AG10803 (cell line): ENCODE data around the gene OR1D5.
A peak's percentile ranks its signal among the peaks of the same experiment; 100 is the strongest.

Source experiments
- DNase-seq: peaks from one replicate; pipeline ENCODE4 v3.0.0; 2010; ENCODE audit warnings: low read depth
- H3K4me3 ChIP-seq: 2 replicates; pipeline ENCODE4 v1.5.1; 2011; ENCODE audit warnings: mild to moderate bottlenecking, low read length, control low read depth
- CTCF ChIP-seq: conservative IDR thresholded peaks from 2 replicates; pipeline ENCODE4 v1.5.1; 2011; ENCODE audit warnings: mild to moderate bottlenecking, low read length, control low read depth, inconsistent platforms

The OR1D5 gene

GRCh38 chr17:3022197-3022596 is 41.2 kb downstream of the OR1D5 start:
- DNase-seq: no peak
- no peak for TF ChIP-seq CTCF
- no peak overlapping the region for H3K4me3 ChIP-seq

- no peak for TF ChIP-seq CTCF
- H3K4me3 ChIP-seq: no peak overlapping the region
- DNase-seq: no peak
These were observed 43.0 kb downstream of the OR1D5 start for GRCh38 chr17:3020381-3020780.

GRCh38 chr17:3019761-3020160 is 43.6 kb downstream of the OR1D5 start:
- no peak overlapping the region for H3K4me3 ChIP-seq
- DNase-seq: no peak
- TF ChIP-seq CTCF: no peak

- no peak for TF ChIP-seq CTCF
- H3K4me3 ChIP-seq: no peak overlapping the region
- DNase-seq: no peak
These were observed 45.5 kb downstream of the OR1D5 start for GRCh38 chr17:3017936-3018335.

- H3K4me3 ChIP-seq: no peak overlapping the region
- no peak for TF ChIP-seq CTCF
- DNase-seq: peak; percentile 19
These were observed 47.5 kb downstream of the OR1D5 start for GRCh38 chr17:3015890-3016289.

GRCh38 chr17:3012926-3013581 is 50.4 kb downstream of the OR1D5 start:
- H3K4me3 ChIP-seq: no peak overlapping the region
- TF ChIP-seq CTCF: peak; percentile 84
- peak; percentile 50 for DNase-seq
